Kidney (tissue), 14 donors: ENCODE data around the gene PPCDC. TPM values are rescaled to one million over a fixed set of nuclear protein-coding genes. Genes with fewer than 3 reads are reported as not detected.

Experiments used
- DNase-seq, 5 donors: peaks; one replicate each; pipeline ENCODE4 v3.0.0-alpha.2; 2013 to 2020
- FAIRE-seq: peaks from 2 replicates; lab custom pipeline; 2012; peaks lifted over from hg19 to GRCh38; lab: Jason Lieb, UNC
- H3K27ac ChIP-seq, 2 donors: one replicate each; pipeline ENCODE4 v1.7.0; 2013; ENCODE audit warnings: low read depth in 2 of 2, low read length in 2 of 2, inconsistent platforms in 1 of 2
- H3K27me3 ChIP-seq: one replicate; pipeline ENCODE4 v1.7.1; 2013; ENCODE audit warnings: low read length, inconsistent platforms; ENCODE audit not compliant: control insufficient read depth, insufficient read depth
- H3K36me3 ChIP-seq, 3 donors: one replicate each; pipeline versions ENCODE4 v1.7.0 to v1.7.1; 2013; ENCODE audit warnings: low read length in 3 of 3, control low read depth in 1 of 3, inconsistent platforms in 1 of 3; ENCODE audit not compliant: insufficient read depth in 3 of 3, control insufficient read depth in 2 of 3
- H3K4me1 ChIP-seq, 3 donors: one replicate each; pipeline versions ENCODE4 v1.7.0 to v1.7.1; 2013; ENCODE audit warnings: low read length in 3 of 3, inconsistent platforms in 1 of 3, low read depth in 1 of 3; ENCODE audit not compliant: control insufficient read depth in 2 of 3, insufficient read depth in 2 of 3
- H3K4me3 ChIP-seq, 3 donors: one replicate each; pipeline versions ENCODE4 v1.7.0 to v1.8.1; 2013; ENCODE audit warnings: low read length in 3 of 3, control low read depth in 1 of 3, inconsistent platforms in 1 of 3
- H3K9ac ChIP-seq, 3 donors: one replicate each; pipeline versions ENCODE4 v1.7.0 to v1.7.1; 2013; ENCODE audit warnings: low read length in 3 of 3, control low read depth in 1 of 3, inconsistent platforms in 1 of 3
- H3K9me3 ChIP-seq, 3 donors: one replicate each; pipeline versions ENCODE4 v1.7.0 to v1.7.1; 2013; ENCODE audit warnings: low read length in 3 of 3, control low read depth in 1 of 3, inconsistent platforms in 1 of 3; ENCODE audit not compliant: control insufficient read depth in 2 of 3, insufficient read depth in 1 of 3
- intact Hi-C: fragments of 100-400 bp; cut with DNase I; formaldehyde crosslinking; loops from one replicate; pipeline ENCODE4 v1.11.1; 2022
- polyA plus RNA-seq: library from polyadenylated mRNA; stranded (reverse); fragments of 350-450 nt; fragmentation: Illumina TruSeq; extraction: RNeasy Lipid Tissue Mini Kit (QIAGEN cat#74804); gene quantifications from one replicate; pipeline ENCODE4 v1.2.3, GENCODE V29; 2014; ENCODE audit warnings: low read depth, low replicate concordance; ENCODE audit not compliant: insufficient read depth
- total RNA-seq: library from RNA; stranded (reverse); fragmentation: NEBNext Ultra II Directional; extraction: Animal tissue kit (Norgen Biotek cat#: 25700); gene quantifications from one replicate; pipeline ENCODE4 v1.2.1, GENCODE V29; 2021
- TF ChIP-seq, protein P1 (sequence below): IDR thresholded peaks from 3 replicates; pipeline ENCODE4 v1.5.1; 2012; ENCODE audit warnings: mild to moderate bottlenecking, moderate library complexity, borderline replicate concordance; ENCODE audit not compliant: insufficient read depth; ENCODE audit errors: extremely low read depth
- donor health status: control.
- donor health status: control.
- donor health status: control.
- donor health status: control.
- donor health status: control.
- donor health status: DM: yes; HTN: yes; CAD: no.
- donor health status: Normal renal cell carcinoma (clear cell type).

Gene PPCDC
- total and polyA plus RNA-seq, 2 donors from 2014 or later, result 16.3 to 25.3 TPM

DNA sequence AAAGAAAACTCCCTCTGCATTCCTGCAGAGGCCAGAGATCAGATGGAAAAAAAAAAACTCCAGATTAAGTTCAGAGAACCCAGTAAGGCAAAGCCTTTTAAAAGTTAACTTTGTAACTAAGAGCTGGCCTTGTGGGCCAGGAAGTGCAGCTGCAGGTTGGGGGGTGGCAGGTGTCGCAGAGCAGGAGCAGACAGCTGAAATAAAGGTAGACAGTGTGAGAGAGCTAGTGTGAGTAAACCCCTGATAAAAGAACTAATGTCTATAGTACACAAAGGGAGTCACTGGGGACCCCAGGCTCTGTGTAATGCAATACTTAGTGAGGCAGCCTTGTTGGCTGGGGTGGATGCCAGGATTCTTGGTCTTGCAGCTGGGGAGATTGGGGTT lies 42.1 kb downstream of the PPCDC start:
- DNase-seq (peak in 3 of 5 donors; percentile 20 to 49 (median 39)), FAIRE-seq (no peak)
- intact Hi-C loops, result no loop called here
- Histone ChIP-seq H3K9ac (no peak overlapping the region), H3K4me3 (no peak overlapping the region), H3K4me1 (peaks cover 0 to 8% (median 6%) of the 10 kb centered on the region in 3 donors), H3K27me3 (no peaks in the 10 kb centered on the region), H3K9me3 (no peaks in the 10 kb centered on the region), H3K36me3 (no peaks in the 10 kb centered on the region), H3K27ac (no peak overlapping the region)
- TF ChIP-seq, protein P1, sequence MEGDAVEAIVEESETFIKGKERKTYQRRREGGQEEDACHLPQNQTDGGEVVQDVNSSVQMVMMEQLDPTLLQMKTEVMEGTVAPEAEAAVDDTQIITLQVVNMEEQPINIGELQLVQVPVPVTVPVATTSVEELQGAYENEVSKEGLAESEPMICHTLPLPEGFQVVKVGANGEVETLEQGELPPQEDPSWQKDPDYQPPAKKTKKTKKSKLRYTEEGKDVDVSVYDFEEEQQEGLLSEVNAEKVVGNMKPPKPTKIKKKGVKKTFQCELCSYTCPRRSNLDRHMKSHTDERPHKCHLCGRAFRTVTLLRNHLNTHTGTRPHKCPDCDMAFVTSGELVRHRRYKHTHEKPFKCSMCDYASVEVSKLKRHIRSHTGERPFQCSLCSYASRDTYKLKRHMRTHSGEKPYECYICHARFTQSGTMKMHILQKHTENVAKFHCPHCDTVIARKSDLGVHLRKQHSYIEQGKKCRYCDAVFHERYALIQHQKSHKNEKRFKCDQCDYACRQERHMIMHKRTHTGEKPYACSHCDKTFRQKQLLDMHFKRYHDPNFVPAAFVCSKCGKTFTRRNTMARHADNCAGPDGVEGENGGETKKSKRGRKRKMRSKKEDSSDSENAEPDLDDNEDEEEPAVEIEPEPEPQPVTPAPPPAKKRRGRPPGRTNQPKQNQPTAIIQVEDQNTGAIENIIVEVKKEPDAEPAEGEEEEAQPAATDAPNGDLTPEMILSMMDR, result no peak

- peaks cover 0 to 8% (median 6%) of the 10 kb centered on the region in 3 donors for H3K4me1 ChIP-seq
- FAIRE-seq, result no peak
Measured at GRCh38 chr15:75065851-75066509, 42.6 kb downstream of the PPCDC start.

GRCh38 chr15:75067123-75067830 lies 43.9 kb downstream of the PPCDC start:
- Histone ChIP-seq H3K4me3 (no peak overlapping the region), H3K27me3 (no peaks in the 10 kb centered on the region), H3K27ac (no peak overlapping the region), H3K4me1 (peaks cover 0 to 8% (median 6%) of the 10 kb centered on the region in 3 donors), H3K36me3 (no peaks in the 10 kb centered on the region), H3K9me3 (no peaks in the 10 kb centered on the region), H3K9ac (no peak overlapping the region)
- FAIRE-seq (no peak), DNase-seq (no peak)
- TF ChIP-seq, protein P1, result no peak
- intact Hi-C loops, result no loop called here

More at GRCh38 chr15:75065851-75066509, 42.6 kb downstream of the PPCDC start:
- TF ChIP-seq, protein P1, result no peak
- H3K36me3 ChIP-seq, result no peaks in the 10 kb centered on the region
- intact Hi-C loops, result no loop called here
- no peak overlapping the region for H3K4me3 ChIP-seq
- DNase-seq, result no peak
- H3K27me3 ChIP-seq, result no peaks in the 10 kb centered on the region
- no peaks in the 10 kb centered on the region for H3K9me3 ChIP-seq
- H3K9ac ChIP-seq, result no peak overlapping the region
- H3K27ac ChIP-seq, result no peak overlapping the region
